Bronchial epithelial cell (primary cell): ENCODE results near the gene NRP2. TPM values are rescaled to one million over a fixed set of nuclear protein-coding genes. Genes with fewer than 3 reads are reported as not detected.

Experiments used
- DNase-seq: peaks from one replicate; pipeline ENCODE4 v3.0.0-alpha.2; 2010; ENCODE audit warnings: low read depth
- FAIRE-seq: peaks from 2 replicates; lab custom pipeline; 2011; peaks lifted over from hg19 to GRCh38; lab: Jason Lieb, UNC
- H3K27me3 ChIP-seq: 2 replicates; pipeline ENCODE4 v1.5.1; 2011; ENCODE audit warnings: low read length; ENCODE audit not compliant: control insufficient read depth, insufficient read depth
- H3K36me3 ChIP-seq: 2 replicates; pipeline ENCODE4 v1.5.1; 2011; ENCODE audit warnings: low read length; ENCODE audit not compliant: control insufficient read depth, insufficient read depth
- H3K4me3 ChIP-seq: 2 replicates; pipeline ENCODE4 v1.5.1; 2011; ENCODE audit warnings: mild to moderate bottlenecking, low read depth, low read length, control low read depth
- total RNA-seq: library from RNA; depleted of rRNA; stranded (reverse); fragments of >200 nt; gene quantifications from 2 replicates; pipeline ENCODE4 v1.2.1, GENCODE V29; 2014
- TF ChIP-seq, protein P1 (sequence below): IDR thresholded peaks from 2 replicates; pipeline ENCODE4 v1.5.1; 2011; ENCODE audit warnings: mild to moderate bottlenecking, moderate library complexity, low read length, control low read depth, inconsistent platforms; ENCODE audit not compliant: insufficient read depth, severe bottlenecking

Gene NRP2
- total RNA-seq, 1 donor from 2014 or later, result 21.3 TPM

DNA sequence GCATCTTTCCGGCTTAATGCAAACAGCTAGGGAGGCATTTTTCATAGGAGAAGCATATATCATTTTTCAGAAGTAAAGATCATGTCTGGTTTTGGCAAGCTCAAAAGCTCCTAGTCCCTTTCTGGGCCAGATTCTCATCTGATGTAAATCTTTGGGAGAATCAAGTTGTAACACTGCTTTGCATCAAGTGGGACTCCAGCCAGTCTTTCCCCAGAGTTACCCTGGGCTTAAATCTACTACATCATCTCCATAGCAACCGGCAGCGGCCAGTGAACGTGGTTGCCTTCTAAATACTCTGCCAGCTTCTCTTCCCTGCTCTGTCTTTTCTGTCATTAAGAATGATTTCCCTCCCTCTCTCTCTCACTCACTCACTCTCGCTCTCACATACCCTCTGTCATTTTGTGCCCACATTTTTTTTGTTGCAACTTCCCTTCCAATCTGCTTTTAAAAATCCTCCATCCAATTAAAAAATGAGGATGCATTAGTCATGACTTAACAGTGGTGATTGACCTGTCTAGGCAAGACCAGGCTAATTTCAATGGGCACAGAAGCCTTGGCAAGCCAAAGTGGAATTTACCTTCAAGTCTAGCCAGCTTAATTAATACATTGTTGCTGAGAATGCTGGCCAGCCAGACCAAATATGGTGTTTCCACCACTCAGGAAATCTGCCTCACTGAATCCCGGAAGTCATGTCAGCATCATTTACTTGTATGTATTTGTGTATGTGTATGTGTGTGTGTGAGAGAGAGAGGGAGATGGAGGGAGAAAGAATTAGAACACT is 93.0 kb downstream of the NRP2 start:
- peak; percentile 98 for FAIRE-seq
- no peaks in the 10 kb centered on the region for H3K36me3 ChIP-seq

DNA sequence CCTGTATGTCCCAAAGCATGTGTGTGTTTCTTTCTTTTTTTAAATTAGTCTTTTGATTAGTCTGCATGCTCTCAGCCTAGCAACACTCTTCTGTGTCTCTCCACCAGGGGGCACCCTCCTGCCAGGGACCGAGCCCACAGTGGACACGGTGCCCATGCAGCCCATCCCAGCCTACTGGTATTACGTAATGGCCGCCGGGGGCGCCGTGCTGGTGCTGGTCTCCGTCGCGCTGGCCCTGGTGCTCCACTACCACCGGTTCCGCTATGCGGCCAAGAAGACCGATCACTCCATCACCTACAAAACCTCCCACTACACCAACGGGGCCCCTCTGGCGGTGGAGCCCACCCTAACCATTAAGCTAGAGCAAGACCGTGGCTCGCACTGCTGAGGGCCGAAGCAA is 93.8 kb downstream of the NRP2 start:
- H3K27me3 ChIP-seq, result no peaks in the 10 kb centered on the region
- DNase-seq (no peak), FAIRE-seq (no peak)
- H3K4me3 ChIP-seq, result no peak overlapping the region
- TF ChIP-seq, protein P1, sequence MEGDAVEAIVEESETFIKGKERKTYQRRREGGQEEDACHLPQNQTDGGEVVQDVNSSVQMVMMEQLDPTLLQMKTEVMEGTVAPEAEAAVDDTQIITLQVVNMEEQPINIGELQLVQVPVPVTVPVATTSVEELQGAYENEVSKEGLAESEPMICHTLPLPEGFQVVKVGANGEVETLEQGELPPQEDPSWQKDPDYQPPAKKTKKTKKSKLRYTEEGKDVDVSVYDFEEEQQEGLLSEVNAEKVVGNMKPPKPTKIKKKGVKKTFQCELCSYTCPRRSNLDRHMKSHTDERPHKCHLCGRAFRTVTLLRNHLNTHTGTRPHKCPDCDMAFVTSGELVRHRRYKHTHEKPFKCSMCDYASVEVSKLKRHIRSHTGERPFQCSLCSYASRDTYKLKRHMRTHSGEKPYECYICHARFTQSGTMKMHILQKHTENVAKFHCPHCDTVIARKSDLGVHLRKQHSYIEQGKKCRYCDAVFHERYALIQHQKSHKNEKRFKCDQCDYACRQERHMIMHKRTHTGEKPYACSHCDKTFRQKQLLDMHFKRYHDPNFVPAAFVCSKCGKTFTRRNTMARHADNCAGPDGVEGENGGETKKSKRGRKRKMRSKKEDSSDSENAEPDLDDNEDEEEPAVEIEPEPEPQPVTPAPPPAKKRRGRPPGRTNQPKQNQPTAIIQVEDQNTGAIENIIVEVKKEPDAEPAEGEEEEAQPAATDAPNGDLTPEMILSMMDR, result peak; percentile 43
- H3K36me3 ChIP-seq, result no peaks in the 10 kb centered on the region

More for the DNA sequence above, 93.0 kb downstream of the NRP2 start:
- Histone ChIP-seq H3K4me3 (no peak overlapping the region), H3K27me3 (no peaks in the 10 kb centered on the region)
- TF ChIP-seq, protein P1, result no peak
- DNase-seq, result peak; percentile 100

DNA sequence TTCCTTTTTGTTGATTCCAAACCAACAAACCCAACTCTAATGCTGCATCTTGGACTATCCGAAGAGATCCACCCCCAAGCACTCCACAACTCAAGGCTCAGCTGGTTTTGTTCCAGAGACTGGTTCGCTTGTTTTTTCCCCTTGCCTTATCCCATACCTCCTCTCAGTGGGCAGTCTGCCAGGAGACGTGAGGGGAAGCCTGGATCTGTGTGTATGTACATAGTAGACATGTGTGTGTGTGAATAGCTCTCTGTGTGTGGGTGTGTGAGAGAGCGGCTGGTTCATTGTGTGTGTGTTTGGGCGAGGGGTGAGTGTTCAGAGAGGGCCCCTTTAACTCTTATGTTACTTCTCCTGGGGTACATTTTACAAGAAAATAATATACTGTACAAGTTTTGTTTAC is 94.4 kb downstream of the NRP2 start:
- no peaks in the 10 kb centered on the region for H3K27me3 ChIP-seq
- DNase-seq (peak; percentile 52), FAIRE-seq (no peak)
- H3K4me3 ChIP-seq, result no peak overlapping the region
- TF ChIP-seq, protein P1, result no peak
- H3K36me3 ChIP-seq, result no peaks in the 10 kb centered on the region

DNA sequence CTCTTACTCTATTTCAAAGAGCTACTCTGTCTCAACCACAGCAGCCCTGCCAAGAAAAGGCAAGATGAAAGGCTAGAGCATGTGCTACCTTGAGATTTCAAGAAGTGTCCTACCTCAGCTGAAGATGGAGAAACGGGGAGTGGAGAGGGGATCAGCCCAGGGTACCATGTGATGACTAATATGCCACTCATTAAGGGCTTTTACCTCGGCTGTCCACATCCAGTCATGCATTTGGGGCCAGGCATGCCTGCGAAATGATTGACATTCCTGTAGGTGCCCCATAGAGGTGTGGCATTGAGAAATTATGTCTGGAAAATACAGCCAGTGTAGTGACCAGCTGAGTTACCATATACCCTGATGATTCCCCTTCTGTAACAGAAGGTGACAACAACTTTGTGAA is 96.1 kb downstream of the NRP2 start:
- Histone ChIP-seq H3K27me3 (no peaks in the 10 kb centered on the region), H3K4me3 (no peak overlapping the region), H3K36me3 (no peaks in the 10 kb centered on the region)
- TF ChIP-seq, protein P1, result no peak
- DNase-seq, result peak; percentile 65
- FAIRE-seq, result peak; percentile 60

DNA sequence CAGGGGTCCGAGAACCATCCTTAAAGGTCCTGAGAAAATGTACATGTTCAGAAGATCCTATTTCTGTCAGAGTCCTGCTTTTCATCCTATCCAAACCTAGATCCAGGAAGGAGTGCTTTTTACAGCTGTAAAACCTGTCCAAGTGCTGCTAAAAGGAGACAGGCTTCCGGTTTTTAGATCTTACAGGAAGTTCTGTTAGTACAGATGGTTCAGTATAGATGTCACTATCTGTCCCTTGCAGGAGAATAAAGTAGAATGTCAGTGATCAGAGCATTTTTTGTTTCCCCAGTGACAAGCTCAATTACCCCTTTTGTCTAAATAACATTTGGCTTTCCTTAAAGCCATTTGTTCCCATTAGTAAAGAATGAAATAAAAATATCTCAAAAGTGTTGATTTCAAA is 98.3 kb downstream of the NRP2 start:
- no peaks in the 10 kb centered on the region for H3K27me3 ChIP-seq
- no peak overlapping the region for H3K4me3 ChIP-seq
- FAIRE-seq, result no peak
- H3K36me3 ChIP-seq, result no peaks in the 10 kb centered on the region
- no peak for DNase-seq
- TF ChIP-seq, protein P1, result no peak
